Measurements from ENCODE around the gene GEN1. TPM values are rescaled to one million over a fixed set of nuclear protein-coding genes. Genes with fewer than 3 reads are reported as not detected.

Gene GEN1
- total and polyA plus RNA-seq, 10 donors: 4.3 to 22.0 (median 16.6) TPM

DNA sequence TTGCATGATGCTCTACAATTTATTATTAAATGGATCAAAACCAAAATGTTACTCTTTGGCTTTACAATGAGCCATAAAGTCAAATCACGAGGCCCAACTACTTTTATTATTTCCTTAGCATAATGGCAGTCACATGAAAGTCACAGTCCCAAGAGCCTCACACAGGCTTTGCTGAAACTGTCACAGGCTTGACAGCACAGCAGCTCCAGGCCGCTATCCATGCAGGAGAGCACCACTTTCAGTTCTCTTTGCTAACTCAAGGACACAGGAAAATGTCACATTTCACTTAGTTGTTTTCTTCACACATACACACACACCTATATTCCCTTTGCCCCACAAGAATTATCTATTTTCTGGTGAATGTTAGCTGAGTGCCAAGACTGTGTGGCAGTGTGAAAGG, 51.2 kb downstream of the GEN1 start:
- H3K36me3 ChIP-seq: no peaks in the 10 kb centered on the region
- no peaks in the 10 kb centered on the region for H3K27me3 ChIP-seq (replicated peaks in 1 of 7)
- 30 to 61% (median 40%) methylated on average over 2 of the region's 2 CpGs for WGBS, 5 donors
- H3K4me3 ChIP-seq: no peak overlapping the region
- H3K27ac ChIP-seq: peak overlapping the region in 6 of 8 donors; percentile 17 to 75 (median 58)
- DNase-seq: no peak
- intact Hi-C loops (cut with DNase I; ENCODE audit: low total_unique reads): no loop called here
- H3K9me3 ChIP-seq: no peaks in the 10 kb centered on the region
- peaks cover 0 to 39% (median 19%) of the 10 kb centered on the region in 6 donors for H3K4me1 ChIP-seq
- TF ChIP-seq, protein P1, sequence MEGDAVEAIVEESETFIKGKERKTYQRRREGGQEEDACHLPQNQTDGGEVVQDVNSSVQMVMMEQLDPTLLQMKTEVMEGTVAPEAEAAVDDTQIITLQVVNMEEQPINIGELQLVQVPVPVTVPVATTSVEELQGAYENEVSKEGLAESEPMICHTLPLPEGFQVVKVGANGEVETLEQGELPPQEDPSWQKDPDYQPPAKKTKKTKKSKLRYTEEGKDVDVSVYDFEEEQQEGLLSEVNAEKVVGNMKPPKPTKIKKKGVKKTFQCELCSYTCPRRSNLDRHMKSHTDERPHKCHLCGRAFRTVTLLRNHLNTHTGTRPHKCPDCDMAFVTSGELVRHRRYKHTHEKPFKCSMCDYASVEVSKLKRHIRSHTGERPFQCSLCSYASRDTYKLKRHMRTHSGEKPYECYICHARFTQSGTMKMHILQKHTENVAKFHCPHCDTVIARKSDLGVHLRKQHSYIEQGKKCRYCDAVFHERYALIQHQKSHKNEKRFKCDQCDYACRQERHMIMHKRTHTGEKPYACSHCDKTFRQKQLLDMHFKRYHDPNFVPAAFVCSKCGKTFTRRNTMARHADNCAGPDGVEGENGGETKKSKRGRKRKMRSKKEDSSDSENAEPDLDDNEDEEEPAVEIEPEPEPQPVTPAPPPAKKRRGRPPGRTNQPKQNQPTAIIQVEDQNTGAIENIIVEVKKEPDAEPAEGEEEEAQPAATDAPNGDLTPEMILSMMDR (IDR thresholded peaks at IDR 0.05 in 8 of 11, conservative IDR thresholded peaks at IDR 0.05 in 3 of 11): no peak
- no peak for TF ChIP-seq POLR2AphosphoS5 (IDR thresholded peaks at IDR 0.05)
- no peak for TF ChIP-seq POLR2A (IDR thresholded peaks at IDR 0.05)

- Histone ChIP-seq H3K4me1 (peaks cover 0 to 39% (median 19%) of the 10 kb centered on the region in 6 donors), H3K27me3 (replicated peaks in 1 of 7) (no peaks in the 10 kb centered on the region), H3K36me3 (no peaks in the 10 kb centered on the region), H3K9me3 (no peaks in the 10 kb centered on the region), H3K4me3 (no peak overlapping the region), H3K27ac (peak overlapping the region in 4 of 8 donors; percentile 52 to 75 (median 70))
- 66 to 85% (median 78%) methylated on average over 8 of the region's 8 CpGs for WGBS, 5 donors
- peak; percentile 67 for DNase-seq
- TF ChIP-seq POLR2A (IDR thresholded peaks at IDR 0.05): no peak
- TF ChIP-seq POLR2AphosphoS5 (IDR thresholded peaks at IDR 0.05): no peak
- TF ChIP-seq, protein P1 (IDR thresholded peaks at IDR 0.05 in 8 of 11, conservative IDR thresholded peaks at IDR 0.05 in 3 of 11): no peak
- intact Hi-C loops (cut with DNase I; ENCODE audit: low total_unique reads): no loop called here
Observed at GRCh38 chr2:17805717-17806363, 51.9 kb downstream of the GEN1 start.

DNA sequence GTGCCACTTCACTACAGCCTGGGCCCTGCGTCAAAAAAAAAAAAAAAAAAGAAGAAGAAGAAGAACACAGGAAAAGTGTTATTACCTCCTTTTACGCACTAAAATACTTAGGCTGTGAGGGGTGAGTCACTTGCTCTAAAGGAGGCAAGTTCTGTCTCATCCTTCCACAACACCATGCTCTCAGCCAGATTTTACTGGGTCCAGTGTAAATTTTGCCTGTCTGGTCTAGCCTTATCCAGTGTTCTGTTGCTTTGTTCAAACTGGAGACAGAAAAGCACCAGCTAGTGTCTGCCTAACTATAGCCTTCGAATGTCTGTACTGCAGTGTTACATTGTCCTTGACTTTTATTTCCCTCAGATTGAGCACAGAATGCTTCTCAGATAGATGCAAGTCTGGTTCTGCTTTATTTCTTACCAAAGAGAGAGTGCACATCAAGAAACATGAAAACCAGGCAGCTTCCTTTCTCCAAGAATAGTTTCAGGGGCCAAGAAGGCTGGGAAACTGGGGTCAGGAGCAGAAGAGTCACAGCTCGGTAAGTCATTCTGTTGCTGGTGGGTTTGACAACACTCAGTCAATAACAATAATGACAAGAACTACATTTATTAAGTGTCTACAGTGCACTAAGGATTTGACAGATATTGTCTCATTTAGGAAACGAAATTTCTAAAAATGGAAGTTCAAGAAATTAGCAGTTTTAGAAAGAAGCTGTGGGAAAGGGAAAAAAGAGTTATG, 59.2 kb downstream of the GEN1 start:
- Histone ChIP-seq H3K4me1 (peaks cover 0 to 22% (median 11%) of the 10 kb centered on the region in 6 donors), H3K9me3 (no peaks in the 10 kb centered on the region), H3K36me3 (no peaks in the 10 kb centered on the region), H3K27ac (peak overlapping the region in 6 of 8 donors; percentile 20 to 74 (median 64)), H3K4me3 (no peak overlapping the region), H3K27me3 (replicated peaks in 1 of 7) (no peaks in the 10 kb centered on the region)
- DNase-seq: no peak
- intact Hi-C loops (cut with DNase I; ENCODE audit: low total_unique reads): no loop called here
- 37 to 52% (median 39%) methylated on average over 4 to 5 of the region's 5 CpGs for WGBS, 5 donors
- TF ChIP-seq POLR2AphosphoS5 (IDR thresholded peaks at IDR 0.05): no peak
- TF ChIP-seq, protein P1 (IDR thresholded peaks at IDR 0.05 in 8 of 11, conservative IDR thresholded peaks at IDR 0.05 in 3 of 11): no peak
- no peak for TF ChIP-seq POLR2A (IDR thresholded peaks at IDR 0.05)
